ENCODE data around the gene NF2.

GRCh38 chr22:29738118-29738815 is 134.8 kb downstream of the NF2 start:
- TF ChIP-seq CTCF (IDR thresholded peaks at IDR 0.05) = no peak
- no peak for TF ChIP-seq POLR2AphosphoS5 (IDR thresholded peaks at IDR 0.05; ENCODE audit: low read depth, low read length)
